Measurements from ENCODE around the gene PSAPL1. TPM values are rescaled to one million over a fixed set of nuclear protein-coding genes. Genes with fewer than 3 reads are reported as not detected.

The PSAPL1 gene
- total and polyA plus RNA-seq, 2 of the 8 experiments (the other 6 are each of a cell fraction or from before 2014, with no cell fraction given), result 0.03 TPM; not detected in 1

- H2BK12ac ChIP-seq (ENCODE audit: low read depth, low read length), result no peak overlapping the region
- no peak overlapping the region for H2BK120ac ChIP-seq (replicated peaks; ENCODE audit: low read depth, low read length)
- peaks cover 2 to 15% (median 12%) of the 10 kb centered on the region in 4 experiments; a peak in 4 of 7 replicates for H3K4me1 ChIP-seq (replicated peaks in 1 of 4; ENCODE audit: control insufficient read depth in 3 of 4, insufficient read depth in 4 of 4, low read length in 3 of 4)
- H3K9me3 ChIP-seq (ENCODE audit: insufficient read depth in 2 of 2, low read depth in 1 of 2, low read length in 1 of 2), result 0 out of 4 replicates have a peak, but pooled peaks cover 0 to 2% of the 10 kb centered on the region in 2 experiments
- H3K4me2 ChIP-seq (ENCODE audit: insufficient read depth in 1 of 2, low read depth in 2 of 2, low read length in 2 of 2), result no peak overlapping the region
- no peak overlapping the region for H3K9ac ChIP-seq (replicated peaks in 1 of 4; ENCODE audit: extremely low read depth in 1 of 4, low read depth in 3 of 4, low read length in 3 of 4)
- DNase-seq (ENCODE audit: low read depth in 1 of 2, low spot score in 2 of 2) (peak in 1 of 2 experiments; percentile 34), FAIRE-seq (no peak)
- no peak overlapping the region for H2AFZ ChIP-seq (ENCODE audit: low read length)
- 77% methylated on average over 9 of the region's 12 CpGs; no CpG with 5 or more reads in 1 of the 2 experiments for WGBS, 2 experiments (ENCODE audit: extremely low coverage in 1 of 2, insufficient coverage in 1 of 2, insufficient read length in 1 of 2, insufficient replicate concordance in 2 of 2, low coverage in 1 of 2, low lambda C conversion rate in 2 of 2, missing lambda C conversion rate in 1 of 2)
- H4K8ac ChIP-seq (ENCODE audit: extremely low read depth, insufficient read depth, low read length), result no peak overlapping the region
- H3K56ac ChIP-seq (replicated peaks; ENCODE audit: insufficient read length, low read depth, low read length), result no peak overlapping the region
- H3K23ac ChIP-seq (ENCODE audit: insufficient read length), result no peak overlapping the region
- no peak overlapping the region for H2BK20ac ChIP-seq (ENCODE audit: low read length)
- no peak overlapping the region for H3K4ac ChIP-seq (replicated peaks; ENCODE audit: insufficient read length, low read depth, low read length)
- no peaks in the 10 kb centered on the region for H3K79me1 ChIP-seq (ENCODE audit: low read depth, low read length)
- POLR2A ChIA-PET (ENCODE audit: partially characterized antibody), result no interaction called here
- no peaks in the 10 kb centered on the region for H3K79me2 ChIP-seq (ENCODE audit: control insufficient read depth in 1 of 2, insufficient read depth in 2 of 2, low read length in 2 of 2)
- H4K91ac ChIP-seq (replicated peaks; ENCODE audit: insufficient read length, low read length), result no peak overlapping the region
- H2AK5ac ChIP-seq (ENCODE audit: low read depth, low read length), result no peak overlapping the region
- H3K18ac ChIP-seq (ENCODE audit: extremely low read depth, low read length), result no peak overlapping the region
- H3K14ac ChIP-seq (ENCODE audit: insufficient read length), result no peak overlapping the region
- H4K5ac ChIP-seq (ENCODE audit: insufficient read length, low read depth, low read length), result no peak overlapping the region
- no peak overlapping the region for H2BK5ac ChIP-seq (ENCODE audit: low read depth, low read length)
- H2BK15ac ChIP-seq (ENCODE audit: low read length), result no peak overlapping the region
- H3K4me3 ChIP-seq (ENCODE audit: extremely low read depth in 1 of 4, insufficient read depth in 2 of 4, low read depth in 3 of 4, low read length in 4 of 4), result no peak overlapping the region
- H4K20me1 ChIP-seq (replicated peaks in 1 of 2; ENCODE audit: control insufficient read depth in 1 of 2, insufficient read depth in 2 of 2, low read length in 2 of 2), result peaks cover 8 to 13% of the 10 kb centered on the region in 2 experiments
- CTCF ChIA-PET (ENCODE audit: partially characterized antibody), result interaction anchor here (0.6 to 2.0 kb wide), 3 partner anchors 19 to 223 kb away, joined by 3 to 7 read pairs (median 3); no protein-coding TSS in a partner anchor
- peaks cover 7% of the 10 kb centered on the region for H3K23me2 ChIP-seq (ENCODE audit: low read depth, low read length)
- no peaks in the 10 kb centered on the region; a peak in 1 of 8 replicates for H3K36me3 ChIP-seq (ENCODE audit: control insufficient read depth in 2 of 4, insufficient read depth in 4 of 4, low read length in 3 of 4)
- H3K27me3 ChIP-seq (replicated peaks in 1 of 4; ENCODE audit: control insufficient read depth in 3 of 4, extremely low read depth in 1 of 4, insufficient read depth in 3 of 4, low read length in 3 of 4), result peaks cover 37 to 63% (median 55%) of the 10 kb centered on the region in 4 experiments
- no peak overlapping the region for H3K27ac ChIP-seq (ENCODE audit: low read depth, low read length)
- no peak for TF ChIP-seq CHD2 (IDR thresholded peaks at IDR 0.05; ENCODE audit: low read length)
- TF ChIP-seq BACH1 (IDR thresholded peaks at IDR 0.05; ENCODE audit: low read length), result no peak
- no peak for TF ChIP-seq RFX5 (IDR thresholded peaks at IDR 0.05; ENCODE audit: borderline replicate concordance, low read depth, low read length)
- TF ChIP-seq SP1 (IDR thresholded peaks at IDR 0.05; ENCODE audit: low read depth, low read length), result no peak
- no peak for TF ChIP-seq ASH2L (IDR thresholded peaks at IDR 0.05; ENCODE audit: low read length)
- TF ChIP-seq CBX5 (IDR thresholded peaks at IDR 0.05; ENCODE audit: low read depth, low read length), result no peak
- TF ChIP-seq ZNF274 (IDR thresholded peaks at IDR 0.05; ENCODE audit: borderline replicate concordance, extremely low read depth, low read length), result no peak
- TF ChIP-seq MAFK (IDR thresholded peaks at IDR 0.05; ENCODE audit: low read depth, low read length), result no peak
- no peak for TF ChIP-seq GABPA (IDR thresholded peaks at IDR 0.05; ENCODE audit: borderline replicate concordance, insufficient read depth, low read length)
- TF ChIP-seq USF2 (IDR thresholded peaks at IDR 0.05; ENCODE audit: low read length), result no peak
- no peak for TF ChIP-seq POLR2A (IDR thresholded peaks at IDR 0.05; ENCODE audit: control extremely low read depth in 1 of 2, low read depth in 2 of 2, low read length in 2 of 2)
- TF ChIP-seq TEAD4 (IDR thresholded peaks at IDR 0.05; ENCODE audit: low read depth, low read length), result no peak
- no peak for TF ChIP-seq TAF1 (IDR thresholded peaks at IDR 0.05; ENCODE audit: low read depth, low read length)
These were observed 22.7 kb downstream of the PSAPL1 start for GRCh38 chr4:7411896-7412553.

All from H1 (cell line).